Gastrocnemius medialis (tissue), 4 donors: ENCODE data around the gene CHKB. TPM values are rescaled to one million over a fixed set of nuclear protein-coding genes. Genes with fewer than 3 reads are reported as not detected.
A peak's percentile ranks its signal among the peaks of the same experiment; 100 is the strongest.

ENCODE experiments used
- ATAC-seq, 2 donors: fragments of 150-250 bp; one replicate each; pipeline ENCODE4 v1.9.1; 2016
- DNase-seq, 2 donors: peaks; one replicate each; pipeline ENCODE4 v3.0.0-alpha.2; 2019
- H3K27ac ChIP-seq, 4 donors: fragments of 200-600 bp; sonication (generic); 1 replicate in 1 of 4; 2 replicates in 3 of 4; pipeline ENCODE4 v1.5.1; 2016 to 2018; ENCODE audit warnings: mild to moderate bottlenecking in 2 of 4, moderate library complexity in 1 of 4
- H3K27me3 ChIP-seq, 3 donors: fragments of 200-600 bp; sonication (generic) in 2 of 3; 1 replicate in 1 of 3; 2 replicates in 2 of 3; pipeline versions ENCODE4 v1.5.1 to v1.6.0; 2016 to 2019; ENCODE audit warnings: mild to moderate bottlenecking in 1 of 3, moderate library complexity in 1 of 3
- H3K36me3 ChIP-seq, 2 donors: fragments of 200-600 bp; sonication (generic) in 1 of 2; one replicate each; pipeline ENCODE4 v1.5.1; 2017 to 2018
- H3K4me1 ChIP-seq, 2 donors: fragments of 200-600 bp; sonication (generic) in 1 of 2; one replicate each; pipeline ENCODE4 v1.5.1; 2016 to 2017; ENCODE audit warnings: mild to moderate bottlenecking in 2 of 2
- H3K4me3 ChIP-seq, 4 donors: fragments of 200-600 bp; sonication (generic) in 3 of 4; 1 replicate in 1 of 4; 2 replicates in 3 of 4; pipeline ENCODE4 v1.5.1; 2016 to 2019; ENCODE audit warnings: mild to moderate bottlenecking in 2 of 4
- H3K9me3 ChIP-seq, 3 donors: fragments of 200-600 bp; sonication (generic) in 2 of 3; 1 replicate in 1 of 3; 2 replicates in 2 of 3; pipeline ENCODE4 v1.5.1; 2016 to 2019
- POLR2A ChIP-seq, 2 donors: fragments of 450-650 bp; IDR thresholded peaks; one replicate each; pipeline ENCODE4 v1.6.1; 2017; ENCODE audit warnings: antibody characterized with exemption in 2 of 2, mild to moderate bottlenecking in 2 of 2, moderate library complexity in 2 of 2
- in situ Hi-C, 4 donors: fragments of 200-750 bp; cut with MboI; loops; one replicate each; pipeline versions ENCODE4 v1.15.0 to v1.8.0; 2017; ENCODE audit warnings: low sequenced_read_pairs in 4 of 4
- intact Hi-C: fragments of 100-400 bp; cut with DNase I; formaldehyde crosslinking; loops from one replicate; pipeline ENCODE4 v1.15.1; 2023; ENCODE audit warnings: low total_unique reads
- total RNA-seq, 4 donors: library from RNA; depleted of rRNA; stranded (reverse); fragments of >200 nt; gene quantifications; one replicate each; pipeline versions ENCODE4 v1.1.0 to v1.2.3, GENCODE V29; 2016
- TF ChIP-seq, protein P1 (sequence below), 5 experiments: fragments of 450-650 bp in 3 of 5; fragments of 200-600 bp in 2 of 5; sonication (generic) in 2 of 5; IDR thresholded peaks in 4 of 5; conservative IDR thresholded peaks in 1 of 5; 1 replicate in 4 of 5; 2 replicates in 1 of 5; pipeline ENCODE4 v1.5.1; 2016 to 2019; ENCODE audit warnings: antibody characterized with exemption in 5 of 5, mild to moderate bottlenecking in 3 of 5, moderate library complexity in 3 of 5

Gene CHKB
- total RNA-seq, 4 donors from 2014 or later: 10.8 to 39.7 (median 24.4) TPM

- Histone ChIP-seq H3K27me3 (no peaks in the 10 kb centered on the region), H3K4me1 (peaks cover 17 to 24% of the 10 kb centered on the region in 2 donors), H3K27ac (peak overlapping the region; percentile 82 to 87 (median 83)), H3K9me3 (no peaks in the 10 kb centered on the region), H3K4me3 (peak overlapping the region; percentile 84 to 91 (median 88)), H3K36me3 (no peaks in the 10 kb centered on the region)
- intact Hi-C loops (loop anchor here (5.0 kb wide), 1 partner anchor 100 kb away; the partner anchor contains the start of gene SCO2), in situ Hi-C loops (no loop called here)
- ATAC-seq (no peak), DNase-seq (no peak)
- TF ChIP-seq, protein P1, sequence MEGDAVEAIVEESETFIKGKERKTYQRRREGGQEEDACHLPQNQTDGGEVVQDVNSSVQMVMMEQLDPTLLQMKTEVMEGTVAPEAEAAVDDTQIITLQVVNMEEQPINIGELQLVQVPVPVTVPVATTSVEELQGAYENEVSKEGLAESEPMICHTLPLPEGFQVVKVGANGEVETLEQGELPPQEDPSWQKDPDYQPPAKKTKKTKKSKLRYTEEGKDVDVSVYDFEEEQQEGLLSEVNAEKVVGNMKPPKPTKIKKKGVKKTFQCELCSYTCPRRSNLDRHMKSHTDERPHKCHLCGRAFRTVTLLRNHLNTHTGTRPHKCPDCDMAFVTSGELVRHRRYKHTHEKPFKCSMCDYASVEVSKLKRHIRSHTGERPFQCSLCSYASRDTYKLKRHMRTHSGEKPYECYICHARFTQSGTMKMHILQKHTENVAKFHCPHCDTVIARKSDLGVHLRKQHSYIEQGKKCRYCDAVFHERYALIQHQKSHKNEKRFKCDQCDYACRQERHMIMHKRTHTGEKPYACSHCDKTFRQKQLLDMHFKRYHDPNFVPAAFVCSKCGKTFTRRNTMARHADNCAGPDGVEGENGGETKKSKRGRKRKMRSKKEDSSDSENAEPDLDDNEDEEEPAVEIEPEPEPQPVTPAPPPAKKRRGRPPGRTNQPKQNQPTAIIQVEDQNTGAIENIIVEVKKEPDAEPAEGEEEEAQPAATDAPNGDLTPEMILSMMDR (IDR thresholded peaks at IDR 0.05 in 4 of 5, conservative IDR thresholded peaks at IDR 0.05 in 1 of 5): no peak
- TF ChIP-seq POLR2A (IDR thresholded peaks at IDR 0.05): no peak
These were observed 44.4 kb upstream of the CHKB start for GRCh38 chr22:50626850-50627641.

GRCh38 chr22:50626314-50626849 lies 43.7 kb upstream of the CHKB start:
- intact Hi-C loops: loop anchor here (5.0 kb wide), 1 partner anchor 99 kb away; the partner anchor contains the start of gene SCO2
- in situ Hi-C loops: no loop called here
- no peaks in the 10 kb centered on the region for H3K36me3 ChIP-seq
- peaks cover 24 to 31% of the 10 kb centered on the region in 2 donors for H3K4me1 ChIP-seq
- ATAC-seq: no peak
- peak overlapping the region in 1 of 4 donors; percentile 82 for H3K27ac ChIP-seq
- no peaks in the 10 kb centered on the region for H3K27me3 ChIP-seq
- DNase-seq: no peak
- TF ChIP-seq POLR2A (IDR thresholded peaks at IDR 0.05): no peak
- TF ChIP-seq, protein P1 (IDR thresholded peaks at IDR 0.05 in 4 of 5, conservative IDR thresholded peaks at IDR 0.05 in 1 of 5): no peak
- peak overlapping the region in 2 of 4 donors; percentile 90 to 91 for H3K4me3 ChIP-seq
- H3K9me3 ChIP-seq: no peaks in the 10 kb centered on the region

- in situ Hi-C loops (no loop called here), intact Hi-C loops (loop anchor here (5.0 kb wide), 1 partner anchor 98 kb away; the partner anchor contains the start of gene SCO2)
- no peak overlapping the region for H3K27ac ChIP-seq
- H3K27me3 ChIP-seq: no peaks in the 10 kb centered on the region
- DNase-seq (no peak), ATAC-seq (no peak)
- H3K4me3 ChIP-seq: no peak overlapping the region
- no peaks in the 10 kb centered on the region for H3K9me3 ChIP-seq
- peaks cover 24 to 37% of the 10 kb centered on the region in 2 donors for H3K4me1 ChIP-seq
- TF ChIP-seq POLR2A (IDR thresholded peaks at IDR 0.05): no peak
- no peaks in the 10 kb centered on the region for H3K36me3 ChIP-seq
These were observed 43.1 kb upstream of the CHKB start for GRCh38 chr22:50625568-50626313.

DNA sequence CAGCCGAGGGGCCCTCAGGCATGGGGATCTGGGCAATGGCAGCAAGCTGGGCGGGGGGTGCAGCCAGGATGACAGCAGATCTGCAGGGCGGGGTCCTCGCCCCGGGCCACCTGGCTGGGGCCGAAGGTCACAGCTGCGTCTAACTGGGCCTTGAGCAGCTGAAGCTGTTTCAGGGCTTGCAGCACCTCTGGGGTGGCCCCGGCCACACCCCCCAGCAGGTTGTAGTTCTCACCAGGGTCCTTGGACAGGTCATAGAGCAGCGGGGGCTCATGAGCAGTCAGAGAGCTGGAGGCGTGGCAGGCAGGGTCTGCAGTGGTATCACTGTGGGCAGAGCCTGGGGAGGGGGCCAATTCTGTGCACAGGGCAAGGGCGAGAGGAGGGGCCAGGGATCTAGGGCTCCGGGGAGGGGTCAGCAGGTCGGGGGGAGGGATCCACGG lies 42.5 kb upstream of the CHKB start:
- no peak for ATAC-seq
- Histone ChIP-seq H3K36me3 (no peaks in the 10 kb centered on the region), H3K4me1 (peaks cover 25 to 38% of the 10 kb centered on the region in 2 donors), H3K9me3 (no peaks in the 10 kb centered on the region), H3K4me3 (no peak overlapping the region), H3K27me3 (no peaks in the 10 kb centered on the region), H3K27ac (no peak overlapping the region)
- intact Hi-C loops: loop anchor here (5.0 kb wide), 1 partner anchor 98 kb away; the partner anchor contains the start of gene SCO2
- TF ChIP-seq, protein P1 (IDR thresholded peaks at IDR 0.05 in 4 of 5, conservative IDR thresholded peaks at IDR 0.05 in 1 of 5): no peak
- no peak for TF ChIP-seq POLR2A (IDR thresholded peaks at IDR 0.05)
- no peak for DNase-seq
- in situ Hi-C loops: no loop called here
